Activated CD4-positive, alpha-beta memory T cell treated with anti-CD3 and anti-CD28 coated beads, Interleukin-2, amount 10 ng/mL, durations not matched to agents 7 days and 5 days (primary cell): ENCODE measurements around the gene EFNA3. TPM values are rescaled to one million over a fixed set of nuclear protein-coding genes. Genes with fewer than 3 reads are reported as not detected.
A peak's percentile ranks its signal among the peaks of the same experiment; 100 is the strongest.

Source experiments
- CTCF ChIA-PET: fragments of 350-600 bp; sonication (Branson Sonifier 250); formaldehyde crosslinking; loops from one replicate; lab custom pipeline; 2021; ENCODE audit warnings: antibody characterized with exemption, inconsistent platforms; lab: Charles Lee
- POLR2A ChIA-PET: fragments of 350-600 bp; sonication (Branson Sonifier 250); formaldehyde crosslinking; loops from one replicate; lab custom pipeline; 2021; ENCODE audit warnings: antibody characterized with exemption; lab: Charles Lee
- DNase-seq: peaks from one replicate; pipeline ENCODE4 v3.0.0-alpha.2; 2020
- H3K27ac Mint-ChIP-seq: one replicate; pipeline ENCODE4 v1.8.0; 2021; ENCODE audit warnings: mild to moderate bottlenecking, mixed read lengths
- H3K27me3 Mint-ChIP-seq: one replicate; pipeline ENCODE4 v1.8.0; 2021; ENCODE audit warnings: mixed read lengths
- H3K36me3 Mint-ChIP-seq: one replicate; pipeline ENCODE4 v1.8.0; 2021; ENCODE audit warnings: low read depth, mixed read lengths
- H3K4me1 Mint-ChIP-seq: one replicate; pipeline ENCODE4 v1.8.0; 2021; ENCODE audit warnings: mixed read lengths
- H3K4me3 Mint-ChIP-seq: one replicate; pipeline ENCODE4 v1.8.0; 2021; ENCODE audit warnings: mild to moderate bottlenecking, mixed read lengths
- H3K9me3 Mint-ChIP-seq: one replicate; pipeline ENCODE4 v1.8.0; 2021; ENCODE audit warnings: mixed read lengths
- total RNA-seq, 2 experiments: library from RNA; stranded (reverse); gene quantifications; one replicate each; pipeline ENCODE4 v1.2.3, GENCODE V29; 2021

The EFNA3 gene
- total RNA-seq, 2 experiments from 2014 or later = 3.9 to 4.9 TPM

DNA sequence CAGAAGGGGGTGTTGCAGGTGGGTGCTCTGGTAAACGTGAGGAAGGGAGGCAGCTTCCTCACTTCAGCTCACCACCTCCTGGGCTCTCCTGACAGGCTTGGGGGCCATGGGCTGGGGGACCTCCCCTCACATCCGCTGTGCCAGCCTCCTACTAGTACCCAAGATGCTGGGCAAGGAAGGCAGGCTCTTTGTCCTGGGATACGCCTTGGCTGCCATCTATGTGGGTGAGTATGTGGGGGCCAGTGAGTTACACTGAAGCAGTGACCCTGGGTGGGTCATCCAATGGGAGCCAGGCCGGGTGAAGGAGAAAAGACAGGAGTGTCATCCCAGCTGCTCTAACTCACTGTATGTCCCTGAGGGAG, 39.3 kb upstream of the EFNA3 start:
- Mint-ChIP-seq H3K4me1 (peaks cover 10% of the 10 kb centered on the region), H3K27me3 (peaks cover 14% of the 10 kb centered on the region), H3K4me3 (no peak overlapping the region), H3K36me3 (no peaks in the 10 kb centered on the region), H3K9me3 (no peaks in the 10 kb centered on the region), H3K27ac (no peak overlapping the region)
- no peak for DNase-seq
- ChIA-PET POLR2A (interaction anchor here (0.9 to 1.1 kb wide), 2 partner anchors 10 to 23 kb away, joined by 3 read pairs; no protein-coding TSS in a partner anchor), CTCF (interaction anchor here (0.7 to 12.9 kb wide), 3 partner anchors 12 to 21 kb away, joined by 5 to 107 read pairs (median 5); partner anchors contain the start of gene ADAM15)

GRCh38 chr1:155040358-155041093, 38.1 kb upstream of the EFNA3 start:
- Mint-ChIP-seq H3K36me3 (no peaks in the 10 kb centered on the region), H3K9me3 (no peaks in the 10 kb centered on the region), H3K4me1 (peaks cover 18% of the 10 kb centered on the region), H3K4me3 (no peak overlapping the region), H3K27me3 (peaks cover 14% of the 10 kb centered on the region), H3K27ac (no peak overlapping the region)
- POLR2A ChIA-PET = interaction anchor here (2.1 kb wide), 1 partner anchor 11 kb away, joined by 9 read pairs; the partner anchor contains the start of gene ADAM15
- no peak for DNase-seq
- CTCF ChIA-PET = interaction anchor here (1.0 to 12.9 kb wide), 4 partner anchors 11 to 57 kb away, joined by 3 to 107 read pairs (median 10); partner anchors contain the start of genes ADAM15 and FLAD1

DNA sequence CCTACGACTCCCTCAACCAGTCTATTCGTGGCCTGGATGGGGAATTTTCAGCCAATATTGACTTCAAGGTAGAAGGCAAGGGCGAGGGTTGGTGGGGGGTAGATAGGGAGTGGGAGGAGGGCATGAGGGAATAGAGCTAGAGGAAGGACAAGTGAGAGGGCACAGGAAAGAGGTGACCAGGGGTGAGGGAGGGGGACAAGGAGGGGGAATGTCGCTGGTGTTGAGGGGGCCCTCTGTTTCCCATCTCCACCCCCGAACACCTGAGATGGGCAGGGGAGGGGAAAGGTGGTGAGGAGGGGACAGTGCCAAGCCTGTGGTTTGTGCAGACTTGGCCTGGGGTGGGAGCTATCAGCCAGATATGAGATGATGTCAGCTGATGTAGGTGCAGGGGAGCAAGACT, 35.8 kb upstream of the EFNA3 start:
- CTCF ChIA-PET = interaction anchor here (1.3 to 12.9 kb wide), 6 partner anchors 9 to 47 kb away, joined by 3 to 107 read pairs (median 16); partner anchors contain the start of gene ADAM15
- no peaks in the 10 kb centered on the region for H3K9me3 Mint-ChIP-seq
- H3K4me3 Mint-ChIP-seq = no peak overlapping the region
- peaks cover 18% of the 10 kb centered on the region for H3K4me1 Mint-ChIP-seq
- no peak for DNase-seq
- POLR2A ChIA-PET = interaction anchor here (2.4 kb wide), 1 partner anchor 42 kb away, joined by 7 read pairs; no protein-coding TSS in a partner anchor
- H3K27me3 Mint-ChIP-seq = peaks cover 12% of the 10 kb centered on the region
- no peaks in the 10 kb centered on the region for H3K36me3 Mint-ChIP-seq
- no peak overlapping the region for H3K27ac Mint-ChIP-seq

GRCh38 chr1:155043301-155043702, 35.3 kb upstream of the EFNA3 start:
- CTCF ChIA-PET = interaction anchor here (0.7 to 12.9 kb wide), 13 partner anchors 15 to 483 kb away, joined by 3 to 107 read pairs (median 3); partner anchors contain the start of genes EFNA4 and KRTCAP2

GRCh38 chr1:155043793-155044192, 34.8 kb upstream of the EFNA3 start:
- CTCF ChIA-PET = interaction anchor here (0.6 to 12.9 kb wide), 17 partner anchors 14 to 484 kb away, joined by 3 to 107 read pairs (median 3); partner anchors contain the start of genes EFNA4, KRTCAP2 and SHC1
- no peak overlapping the region for H3K4me3 Mint-ChIP-seq
- no peak for DNase-seq
- peaks cover 17% of the 10 kb centered on the region for H3K4me1 Mint-ChIP-seq
- POLR2A ChIA-PET = interaction anchor here (1.1 to 2.4 kb wide), 2 partner anchors 18 to 41 kb away, joined by 4 to 7 read pairs; no protein-coding TSS in a partner anchor
- H3K27me3 Mint-ChIP-seq = peaks cover 3% of the 10 kb centered on the region
- H3K27ac Mint-ChIP-seq = no peak overlapping the region
- no peaks in the 10 kb centered on the region for H3K36me3 Mint-ChIP-seq
- H3K9me3 Mint-ChIP-seq = no peaks in the 10 kb centered on the region

More at GRCh38 chr1:155043301-155043702, 35.3 kb upstream of the EFNA3 start:
- POLR2A ChIA-PET = interaction anchor here (2.4 kb wide), 1 partner anchor 42 kb away, joined by 7 read pairs; no protein-coding TSS in a partner anchor
- H3K4me1 Mint-ChIP-seq = peaks cover 18% of the 10 kb centered on the region
- H3K36me3 Mint-ChIP-seq = no peaks in the 10 kb centered on the region
- no peak overlapping the region for H3K27ac Mint-ChIP-seq
- no peaks in the 10 kb centered on the region for H3K9me3 Mint-ChIP-seq
- DNase-seq = no peak
- no peak overlapping the region for H3K4me3 Mint-ChIP-seq
- H3K27me3 Mint-ChIP-seq = peaks cover 7% of the 10 kb centered on the region

DNA sequence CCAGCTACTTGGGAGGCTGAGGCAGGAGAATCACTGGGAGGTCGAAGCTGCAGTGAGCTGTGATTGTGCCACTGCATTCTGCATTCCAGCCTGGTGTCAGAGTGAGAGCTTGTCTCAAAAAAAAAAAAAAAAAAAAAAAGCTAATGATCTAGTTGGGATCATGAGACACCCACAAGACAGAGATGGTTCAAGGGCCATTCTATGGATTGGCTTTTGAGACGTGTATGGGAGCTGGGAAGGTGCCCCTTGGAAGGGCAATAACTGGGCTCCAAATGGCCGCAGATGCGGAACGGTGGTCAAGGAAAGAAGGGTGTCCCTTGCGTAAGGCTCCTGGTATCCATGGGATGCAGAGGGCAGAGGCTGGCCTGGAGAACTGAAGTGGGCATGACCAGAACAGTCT, 34.3 kb upstream of the EFNA3 start:
- Mint-ChIP-seq H3K9me3 (no peaks in the 10 kb centered on the region), H3K36me3 (no peaks in the 10 kb centered on the region), H3K4me1 (peaks cover 12% of the 10 kb centered on the region), H3K4me3 (no peak overlapping the region), H3K27me3 (peaks cover 3% of the 10 kb centered on the region), H3K27ac (no peak overlapping the region)
- no peak for DNase-seq
- ChIA-PET POLR2A (interaction anchor here (1.1 to 2.4 kb wide), 3 partner anchors 14 to 41 kb away, joined by 4 to 7 read pairs (median 5); no protein-coding TSS in a partner anchor), CTCF (interaction anchor here (0.6 to 12.9 kb wide), 19 partner anchors 14 to 485 kb away, joined by 3 to 107 read pairs (median 3); partner anchors contain the start of genes EFNA4, KRTCAP2, PYGO2 and SHC1)

DNA sequence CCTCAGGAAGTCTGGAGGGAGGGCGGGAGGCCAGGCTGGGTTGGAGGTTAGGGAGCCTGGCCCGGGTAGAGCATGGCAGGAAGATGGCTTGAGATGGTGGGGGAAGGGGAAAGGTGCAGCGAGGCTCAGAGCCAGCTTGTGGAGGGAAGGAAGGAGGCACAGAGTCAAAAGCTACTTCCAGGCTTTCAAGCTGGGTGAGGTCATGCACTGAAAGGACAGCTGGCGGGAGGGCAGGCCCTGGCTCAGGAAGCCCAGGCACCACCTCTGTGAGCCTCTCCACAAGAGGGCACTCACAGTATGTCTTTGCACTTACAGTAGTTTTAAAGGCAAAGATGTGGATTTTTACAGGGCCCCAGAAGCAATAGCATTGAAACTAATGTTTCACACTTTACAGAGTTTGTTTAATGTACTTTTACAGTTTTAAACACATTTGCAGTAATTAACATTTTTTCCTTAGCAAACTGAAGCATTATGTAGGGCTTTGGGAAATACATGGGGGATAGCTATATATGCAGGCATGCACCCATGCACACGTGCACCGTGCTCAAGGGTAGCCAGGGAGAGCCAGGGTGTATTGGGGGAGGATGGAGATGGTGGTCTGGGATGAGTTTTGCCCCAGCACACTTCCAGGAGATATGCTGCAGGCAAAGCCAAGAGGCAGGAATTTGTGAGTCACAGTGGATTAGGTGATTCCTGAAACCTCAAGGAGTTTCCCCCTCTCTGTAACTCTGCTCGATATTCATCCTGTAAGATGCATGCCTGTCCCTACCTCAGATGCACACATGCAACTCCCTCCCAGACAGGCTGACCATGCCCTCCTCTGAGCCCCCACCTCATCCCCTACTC, 33.6 kb upstream of the EFNA3 start:
- peak; percentile 73 for DNase-seq
- Mint-ChIP-seq H3K9me3 (no peaks in the 10 kb centered on the region), H3K27ac (no peak overlapping the region), H3K4me1 (peaks cover 17% of the 10 kb centered on the region), H3K27me3 (peaks cover 3% of the 10 kb centered on the region), H3K4me3 (no peak overlapping the region), H3K36me3 (no peaks in the 10 kb centered on the region)
- ChIA-PET CTCF (interaction anchor here (1.0 to 12.9 kb wide), 13 partner anchors 13 to 101 kb away, joined by 3 to 107 read pairs (median 5); partner anchors contain the start of genes EFNA4, PYGO2 and SHC1), POLR2A (interaction anchor here (1.1 to 2.4 kb wide), 3 partner anchors 13 to 40 kb away, joined by 4 to 7 read pairs (median 5); no protein-coding TSS in a partner anchor)

DNA sequence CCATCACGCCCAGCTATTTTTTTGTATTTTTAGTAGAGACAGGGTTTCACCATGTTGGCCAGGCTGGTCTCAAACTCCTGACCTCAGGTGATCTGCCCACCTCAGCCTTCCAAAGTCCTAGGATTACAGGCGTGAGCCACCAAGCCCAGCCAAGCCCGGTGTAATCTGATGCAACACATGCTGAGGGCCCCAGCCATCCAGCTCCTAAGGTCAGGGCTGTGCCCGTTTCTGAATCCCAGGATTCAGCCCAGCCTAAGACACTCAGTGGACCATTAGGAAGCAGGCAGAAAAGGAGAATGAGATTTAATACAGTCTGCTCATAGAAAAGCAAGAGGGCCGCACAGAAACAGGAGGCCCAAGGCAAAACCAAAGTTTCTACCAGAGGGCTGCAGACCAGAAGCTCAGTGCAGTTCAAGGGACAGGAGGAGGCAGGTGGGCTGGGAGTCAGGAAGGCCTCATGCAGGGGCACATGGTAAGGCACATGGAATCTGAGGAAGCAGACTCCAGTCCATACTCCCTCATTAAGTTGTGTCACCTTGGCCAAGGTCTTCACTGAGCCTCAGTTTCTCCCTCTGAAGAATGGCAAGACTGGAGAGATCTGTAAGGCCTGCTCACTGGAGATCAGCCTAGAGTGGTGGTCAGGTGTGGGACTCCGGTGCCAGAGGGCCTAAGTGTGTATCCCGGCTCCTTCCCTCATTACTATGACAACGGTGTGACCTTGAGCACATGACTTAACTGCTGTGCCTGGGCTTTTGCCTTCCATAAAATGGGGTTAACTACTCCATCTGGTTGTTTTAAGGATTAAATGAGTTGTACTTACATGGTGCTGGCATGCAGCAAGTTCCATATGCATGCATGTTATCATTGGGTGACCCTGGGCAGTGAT, 29.9 kb upstream of the EFNA3 start:
- Mint-ChIP-seq H3K27ac (no peak overlapping the region), H3K4me3 (no peak overlapping the region), H3K4me1 (peaks cover 40% of the 10 kb centered on the region), H3K36me3 (no peaks in the 10 kb centered on the region), H3K27me3 (no peaks in the 10 kb centered on the region), H3K9me3 (no peaks in the 10 kb centered on the region)
- POLR2A ChIA-PET = no interaction called here
- no peak for DNase-seq
- CTCF ChIA-PET = interaction anchor here (0.6 to 12.9 kb wide), 2 partner anchors 9 to 435 kb away, joined by 4 to 107 read pairs; no protein-coding TSS in a partner anchor

GRCh38 chr1:155049651-155050559, 28.7 kb upstream of the EFNA3 start:
- no peaks in the 10 kb centered on the region for H3K27me3 Mint-ChIP-seq
- CTCF ChIA-PET = interaction anchor here (1.0 to 12.9 kb wide), 9 partner anchors 8 to 490 kb away, joined by 3 to 107 read pairs (median 16); partner anchors contain the start of genes EFNA4 and KRTCAP2
- H3K36me3 Mint-ChIP-seq = no peaks in the 10 kb centered on the region
- no peaks in the 10 kb centered on the region for H3K9me3 Mint-ChIP-seq
- DNase-seq = no peak
- H3K4me3 Mint-ChIP-seq = peak overlapping the region; percentile 84
- H3K4me1 Mint-ChIP-seq = peaks cover 33% of the 10 kb centered on the region
- H3K27ac Mint-ChIP-seq = peak overlapping the region; percentile 80
- POLR2A ChIA-PET = interaction anchor here (0.6 to 1.5 kb wide), 10 partner anchors 10 to 582 kb away, joined by 3 to 7 read pairs (median 3); partner anchors contain the start of genes CKS1B and PBXIP1

DNA sequence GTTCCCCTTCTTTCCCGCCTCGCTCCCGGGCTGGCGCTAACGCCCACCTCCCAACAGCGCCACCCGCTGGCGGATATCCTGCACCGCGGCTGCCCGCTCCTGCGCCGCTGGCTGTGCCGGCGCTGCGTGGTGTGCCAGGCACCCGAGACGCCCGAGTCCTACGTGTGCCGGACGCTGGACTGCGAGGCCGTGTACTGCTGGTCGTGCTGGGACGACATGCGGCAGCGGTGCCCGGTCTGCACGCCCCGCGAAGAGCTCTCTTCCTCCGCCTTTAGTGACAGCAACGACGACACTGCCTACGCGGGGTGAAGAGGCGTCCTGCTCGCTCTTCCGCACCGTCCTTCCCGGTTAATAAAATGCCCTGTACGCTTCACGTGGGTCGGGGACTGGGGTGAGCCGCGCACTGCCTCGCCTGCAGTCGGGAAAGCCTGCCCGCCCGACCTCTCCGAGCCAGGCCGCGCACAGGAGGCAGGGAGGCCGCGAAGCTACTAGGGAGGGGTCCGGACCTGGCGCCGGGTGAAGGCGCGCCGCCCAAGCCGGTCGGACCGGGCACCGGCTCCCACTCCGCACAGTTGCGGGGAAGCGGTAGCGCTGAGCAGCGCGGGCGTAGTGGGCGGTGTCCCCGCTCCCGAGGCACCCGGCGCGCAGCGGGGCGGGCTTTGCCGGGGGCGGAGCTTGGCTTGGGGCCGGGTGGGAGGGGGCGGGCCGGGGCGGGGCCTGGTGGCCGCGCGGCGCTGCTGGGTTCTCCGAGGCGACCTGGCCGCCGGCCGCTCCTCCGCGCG, 27.9 kb upstream of the EFNA3 start, which contains the start of gene ADAM15:
Gene ADAM15, plus strand, starts transcription at position 757 of the 782 bp plus-strand sequence. CDS start 71 bp downstream, outside the sequence.
- POLR2A ChIA-PET = interaction anchor here (0.6 to 2.2 kb wide), 18 partner anchors 9 to 582 kb away, joined by 3 to 9 read pairs (median 3); partner anchors contain the start of genes CKS1B, FLAD1, PBXIP1 and PMVK

More for the DNA sequence above, 27.9 kb upstream of the EFNA3 start, which contains the start of gene ADAM15:
- CTCF ChIA-PET = interaction anchor here (0.6 to 6.4 kb wide), 24 partner anchors 9 to 491 kb away, joined by 3 to 65 read pairs (median 4); partner anchors contain the start of genes EFNA4, FLAD1, KRTCAP2 and PMVK
- peak within 1 kb of the TSS; percentile 84 for H3K4me3 Mint-ChIP-seq
- peaks cover 3% of the 10 kb centered on the region for H3K36me3 Mint-ChIP-seq
- peak within 1 kb of the TSS; percentile 80 for H3K27ac Mint-ChIP-seq
- H3K4me1 Mint-ChIP-seq = peaks cover 30% of the 10 kb centered on the region
- no peaks in the 10 kb centered on the region for H3K27me3 Mint-ChIP-seq
- peak; percentile 86 for DNase-seq
- no peaks in the 10 kb centered on the region for H3K9me3 Mint-ChIP-seq
